Measurements from ENCODE around the gene FBXO30. TPM values are rescaled to one million over a fixed set of nuclear protein-coding genes. Genes with fewer than 3 reads are reported as not detected.

FBXO30 gene
- total RNA-seq (2021; fragmentation: NEBNext Ultra II Directional; extraction: Animal tissue kit (Norgen Biotek cat#: 25700)) = 10 to 100 TPM; 12.7 to 14.9 (median 13.9) TPM
- long read RNA-seq, full-length matches to known transcripts = 10 of 20 reads
- long read RNA-seq, partial matches to known transcripts = 4 of 20 reads
- long read RNA-seq, other reads (novel, unspliced or antisense) = 6 of 20 reads

- H3K27ac Mint-ChIP-seq = peak within 1 kb of the TSS; percentile 97
- peaks cover 3% of the 10 kb centered on the region for H3K27me3 Mint-ChIP-seq (ENCODE audit: insufficient read depth)
- peak; percentile 63 for DNase-seq
- H3K36me3 Mint-ChIP-seq (ENCODE audit: low read depth) = 0 out of 2 replicates have a peak, but pooled peaks cover 4% of the 10 kb centered on the region
- H3K4me3 Mint-ChIP-seq = peak within 1 kb of the TSS; percentile 93
- peak; percentile 39 for TF ChIP-seq CTCF (IDR thresholded peaks at IDR 0.05)
- peaks cover 45% of the 10 kb centered on the region for H3K4me1 Mint-ChIP-seq (ENCODE audit: low read depth)
- H3K9me3 Mint-ChIP-seq = no peaks in the 10 kb centered on the region
These were observed at the start of gene FBXO30 for GRCh38 chr6:145814501-145815308. Gene FBXO30, minus strand, starts transcription at chr6:145814795. Its CDS starts 8,390 bp downstream, at chr6:145806405.

- Mint-ChIP-seq H3K4me1 (ENCODE audit: low read depth) (peaks cover 10% of the 10 kb centered on the region; the same call in 1 of the 2 replicates), H3K36me3 (ENCODE audit: low read depth) (peaks cover 12% of the 10 kb centered on the region), H3K27me3 (ENCODE audit: insufficient read depth) (no peaks in the 10 kb centered on the region), H3K4me3 (no peak overlapping the region), H3K27ac (no peak overlapping the region), H3K9me3 (no peaks in the 10 kb centered on the region)
- DNase-seq = no peak
- TF ChIP-seq CTCF (IDR thresholded peaks at IDR 0.05) = no peak
These were observed 49.5 kb upstream of the FBXO30 start for GRCh38 chr6:145863988-145864616.

GRCh38 chr6:145863366-145863765 lies 48.8 kb upstream of the FBXO30 start:
- H3K27me3 Mint-ChIP-seq (ENCODE audit: insufficient read depth) = no peaks in the 10 kb centered on the region
- peaks cover 10% of the 10 kb centered on the region; the same call in 1 of the 2 replicates for H3K4me1 Mint-ChIP-seq (ENCODE audit: low read depth)
- H3K27ac Mint-ChIP-seq = no peak overlapping the region
- no peak for TF ChIP-seq CTCF (IDR thresholded peaks at IDR 0.05)
- peaks cover 12% of the 10 kb centered on the region for H3K36me3 Mint-ChIP-seq (ENCODE audit: low read depth)
- no peaks in the 10 kb centered on the region for H3K9me3 Mint-ChIP-seq
- no peak overlapping the region for H3K4me3 Mint-ChIP-seq
- DNase-seq = no peak

- no peaks in the 10 kb centered on the region; the same call in 1 of the 2 replicates for H3K27me3 Mint-ChIP-seq (ENCODE audit: insufficient read depth)
These were observed 46.0 kb upstream of the FBXO30 start for GRCh38 chr6:145860562-145860961.

More at GRCh38 chr6:145860562-145860961, 46.0 kb upstream of the FBXO30 start:
- no peak overlapping the region for H3K27ac Mint-ChIP-seq
- H3K36me3 Mint-ChIP-seq (ENCODE audit: low read depth) = peaks cover 12% of the 10 kb centered on the region
- H3K4me1 Mint-ChIP-seq (ENCODE audit: low read depth) = no peaks in the 10 kb centered on the region
- DNase-seq = no peak
- no peaks in the 10 kb centered on the region for H3K9me3 Mint-ChIP-seq
- no peak for TF ChIP-seq CTCF (IDR thresholded peaks at IDR 0.05)
- H3K4me3 Mint-ChIP-seq = no peak overlapping the region
